GM12872 (cell line): ENCODE results near the gene TPRG1.

Source experiments
- CTCF ChIP-seq: IDR thresholded peaks from 3 replicates; pipeline ENCODE4 v1.5.1; 2011; ENCODE audit warnings: low read depth, mild to moderate bottlenecking, low read length, moderate library complexity; ENCODE audit not compliant: insufficient read depth

TPRG1 gene

GRCh38 chr3:189186101-189186500 lies 14.3 kb downstream of the TPRG1 start:
- no peak for TF ChIP-seq CTCF

DNA sequence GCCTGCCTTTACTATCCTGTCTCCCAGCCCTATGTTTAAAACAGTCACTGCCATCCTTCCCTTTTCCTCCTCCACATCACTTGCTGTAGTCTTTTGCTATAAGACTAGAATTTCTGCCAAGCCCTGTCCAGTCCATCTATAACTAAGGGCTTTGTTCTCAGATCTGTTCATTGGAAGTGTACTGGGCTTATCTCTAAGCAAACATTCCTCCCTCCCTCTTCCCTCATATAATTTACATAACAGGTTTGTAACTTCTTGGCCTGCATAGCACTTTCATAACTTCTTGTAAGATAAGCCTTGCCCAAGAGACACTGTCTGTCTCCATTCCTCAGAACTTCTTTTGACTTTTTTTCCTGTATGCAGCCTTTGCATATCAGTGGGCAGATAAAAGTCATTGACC lies 16.7 kb downstream of the TPRG1 start:
- TF ChIP-seq CTCF: no peak

DNA sequence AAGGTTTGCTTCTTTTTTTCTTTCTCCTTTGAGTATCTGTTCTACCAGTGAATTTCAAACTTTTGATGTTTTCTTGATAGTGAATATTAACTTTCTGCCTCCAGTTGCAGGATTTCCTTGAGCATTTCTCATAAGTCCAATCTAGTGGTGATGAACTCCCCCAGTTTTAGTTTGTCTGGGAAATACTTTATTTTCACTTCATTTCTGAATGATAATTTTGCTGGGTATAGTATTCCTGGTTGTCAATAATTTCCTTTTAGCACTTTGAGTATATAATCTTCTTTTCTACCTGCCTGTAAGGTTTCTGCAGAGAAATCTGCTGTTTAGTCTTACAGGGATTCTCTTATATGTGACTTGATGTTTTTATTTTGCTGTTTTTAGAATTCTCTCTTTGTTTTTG lies 21.0 kb downstream of the TPRG1 start:
- TF ChIP-seq CTCF: no peak

DNA sequence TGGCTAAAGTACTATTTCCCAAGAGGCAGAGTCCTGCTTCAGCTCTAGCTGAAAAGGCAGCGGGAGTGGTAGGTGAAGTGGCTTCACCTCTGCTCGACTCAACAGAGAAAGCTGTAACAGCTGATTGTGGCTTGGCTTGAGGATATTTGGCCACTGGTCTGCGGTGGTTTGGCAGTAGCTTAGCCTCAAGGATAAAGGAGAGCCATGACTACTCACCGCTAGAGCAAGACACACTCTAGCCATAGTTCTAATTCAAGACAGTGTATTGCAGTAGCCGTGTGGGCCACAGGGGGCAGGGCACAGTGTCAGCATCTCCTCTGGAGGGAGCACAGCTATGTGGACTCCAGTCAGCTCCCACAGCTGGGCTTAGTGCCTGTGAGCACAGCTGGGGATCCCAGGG lies 23.5 kb downstream of the TPRG1 start:
- peak; percentile 46; the same call in 2 of the 3 replicates for TF ChIP-seq CTCF

DNA sequence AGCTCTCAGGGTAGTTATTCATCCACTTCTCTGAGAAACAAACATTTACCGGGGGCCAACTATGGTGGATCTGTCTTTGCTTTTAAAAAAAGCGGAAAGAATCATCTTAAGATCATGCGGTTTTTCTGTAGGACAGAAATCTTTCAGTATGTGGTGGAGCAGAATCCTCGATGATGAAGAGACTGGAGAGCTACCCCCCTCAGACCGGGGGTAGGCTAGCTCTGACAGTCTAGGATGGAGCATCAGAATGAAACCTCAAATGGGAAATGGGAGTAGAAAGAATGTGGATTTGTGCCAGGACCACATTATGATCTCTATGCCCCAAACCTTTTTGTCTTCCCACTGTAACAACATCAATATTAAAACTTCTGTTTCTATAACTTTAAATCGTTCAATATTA lies 30.3 kb downstream of the TPRG1 start:
- no peak for TF ChIP-seq CTCF

DNA sequence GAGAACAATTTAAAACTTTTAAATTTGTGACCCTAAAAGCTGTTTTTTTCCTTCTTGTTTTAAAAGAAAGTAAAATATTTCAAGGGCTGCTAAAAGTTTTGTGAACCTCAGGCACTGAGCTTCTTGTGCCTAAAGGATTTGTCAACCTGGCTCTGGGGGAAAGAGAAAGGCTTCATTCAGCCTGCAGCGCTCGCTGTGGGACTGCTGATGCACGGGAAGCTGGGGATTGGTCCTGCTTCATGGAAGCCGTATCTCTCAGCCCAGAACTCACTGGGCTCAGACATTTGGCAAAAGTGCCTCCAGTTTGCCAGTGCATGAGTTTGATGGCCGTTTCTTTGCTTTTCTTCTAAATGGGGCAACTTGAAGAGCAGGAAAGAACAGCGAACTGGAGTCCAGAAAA lies 30.8 kb downstream of the TPRG1 start:
- no peak for TF ChIP-seq CTCF

DNA sequence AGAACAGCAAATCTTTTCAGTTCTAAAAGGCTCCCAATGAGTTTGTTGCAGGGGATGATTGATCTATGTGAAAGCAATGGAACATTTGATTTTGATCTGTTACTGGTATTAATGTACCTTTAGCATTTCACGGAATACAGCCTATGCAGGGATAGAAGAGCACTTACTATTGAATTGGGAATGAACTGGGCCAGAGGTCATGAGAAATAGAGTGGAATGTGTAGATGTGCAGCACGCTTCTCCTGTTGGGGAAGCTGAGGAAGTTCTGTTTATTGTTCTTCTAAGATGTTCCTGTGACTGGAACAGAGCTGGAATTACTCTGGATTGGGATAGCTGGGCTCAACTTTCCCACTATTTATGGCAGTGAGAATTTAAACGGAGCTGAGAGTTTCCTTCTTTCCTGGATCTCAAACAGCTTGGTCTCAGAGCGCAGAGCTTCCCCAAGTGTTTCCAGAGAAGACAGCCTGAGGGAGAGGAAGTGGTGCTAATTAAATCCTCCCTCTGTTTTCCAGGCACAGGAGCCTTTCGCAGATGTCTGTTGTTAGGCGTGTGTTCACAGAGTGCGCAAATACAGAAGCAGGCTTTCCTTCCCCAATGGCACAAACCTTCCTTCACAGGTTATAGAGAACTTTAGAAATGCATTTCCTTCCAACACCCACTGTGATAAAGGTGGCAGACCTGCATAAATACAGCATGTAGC lies 32.5 kb downstream of the TPRG1 start:
- no peak for TF ChIP-seq CTCF
